ENCODE data around the gene HAPLN1.

DNA sequence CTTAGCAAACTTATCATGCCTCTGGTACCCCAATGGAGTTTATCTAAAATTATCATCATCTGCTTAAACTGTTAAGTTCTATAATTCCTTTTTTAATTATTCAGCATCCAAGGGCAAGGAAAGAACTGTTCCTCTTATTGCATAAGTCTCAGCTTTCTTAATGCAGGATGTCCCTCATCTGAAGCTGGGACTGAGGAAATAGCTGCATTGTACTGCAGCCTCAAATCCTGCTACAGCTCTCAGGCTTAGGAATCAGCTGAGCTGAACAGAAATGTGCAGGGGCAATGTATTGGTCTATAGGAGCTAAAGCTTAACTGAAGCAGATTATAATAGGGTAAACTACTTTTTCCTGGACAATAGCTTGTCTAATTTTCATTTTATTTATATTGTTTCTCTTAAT is 48.0 kb downstream of the HAPLN1 start:
- TF ChIP-seq CTCF (IDR thresholded peaks at IDR 0.05 in 4 of 5, conservative IDR thresholded peaks at IDR 0.05 in 1 of 5) (no peak), POLR2A (IDR thresholded peaks at IDR 0.05) (no peak)

All from gastrocnemius medialis (tissue), 4 donors.